H1 (cell line): ENCODE data around the gene ABL1. TPM values are rescaled to one million over a fixed set of nuclear protein-coding genes. Genes with fewer than 3 reads are reported as not detected.

ENCODE experiments used
- CTCF ChIA-PET: fragments of 300-600 bp; sonication (Branson Sonifier 250); formaldehyde crosslinking; loops from one replicate; lab custom pipeline; 2021; ENCODE audit not compliant: partially characterized antibody; lab: Charles Lee
- POLR2A ChIA-PET: fragments of 300-600 bp; sonication (Branson Sonifier 250); formaldehyde crosslinking; loops from one replicate; lab custom pipeline; 2021; ENCODE audit warnings: inconsistent platforms; ENCODE audit not compliant: partially characterized antibody; lab: Charles Lee
- DNase-seq, 2 experiments: peaks; one replicate each; pipeline versions ENCODE4 v3.0.0 to v3.0.0-alpha.2; 2010 to 2022; ENCODE audit warnings: low spot score in 2 of 2, low read depth in 1 of 2, mixed read lengths in 1 of 2
- FAIRE-seq: peaks from 2 replicates; lab custom pipeline; 2011; peaks lifted over from hg19 to GRCh38; lab: Jason Lieb, UNC
- H2AFZ ChIP-seq: 2 replicates; pipeline ENCODE4 v1.8.1; 2012; ENCODE audit warnings: low read length, inconsistent platforms
- H2AK5ac ChIP-seq: 2 replicates; pipeline ENCODE4 v1.6.1; 2013; ENCODE audit warnings: low read depth, low read length
- H2BK120ac ChIP-seq: replicated peaks from 2 replicates; pipeline ENCODE3; 2013; ENCODE audit warnings: low read depth, low read length, inconsistent platforms
- H2BK12ac ChIP-seq: 2 replicates; pipeline ENCODE4 v1.6.1; 2013; ENCODE audit warnings: low read depth, low read length
- H2BK15ac ChIP-seq: 2 replicates; pipeline ENCODE4 v1.6.1; 2013; ENCODE audit warnings: low read length
- H2BK20ac ChIP-seq: 2 replicates; pipeline ENCODE4 v1.6.1; 2013; ENCODE audit warnings: low read length
- H2BK5ac ChIP-seq: 2 replicates; pipeline ENCODE4 v1.6.1; 2013; ENCODE audit warnings: low read depth, low read length
- H3K14ac ChIP-seq: 2 replicates; pipeline ENCODE4 v1.6.1; 2013; ENCODE audit warnings: inconsistent platforms; ENCODE audit not compliant: insufficient read length
- H3K18ac ChIP-seq: 2 replicates; pipeline ENCODE4 v1.6.1; 2013; ENCODE audit warnings: low read length; ENCODE audit errors: extremely low read depth
- H3K23ac ChIP-seq: 2 replicates; pipeline ENCODE4 v1.6.1; 2013; ENCODE audit warnings: inconsistent platforms; ENCODE audit not compliant: insufficient read length
- H3K23me2 ChIP-seq: 2 replicates; pipeline ENCODE4 v1.6.1; 2013; ENCODE audit warnings: low read depth, low read length
- H3K27ac ChIP-seq: 2 replicates; pipeline ENCODE4 v1.6.1; 2011; ENCODE audit warnings: low read depth, low read length, inconsistent platforms
- H3K27me3 ChIP-seq, 4 experiments: replicated peaks in 1 of 4; 1 replicate in 1 of 4; 2 replicates in 3 of 4; pipeline versions ENCODE4 v1.6.1 to v1.8.1; 2011 to 2013; ENCODE audit warnings: low read length in 3 of 4, mild to moderate bottlenecking in 3 of 4, inconsistent platforms in 2 of 4, mixed read lengths in 2 of 4, moderate library complexity in 1 of 4; ENCODE audit not compliant: control insufficient read depth in 3 of 4, insufficient read depth in 3 of 4; ENCODE audit errors: extremely low read depth in 1 of 4
- H3K36me3 ChIP-seq, 4 experiments: 2 replicates each; pipeline versions ENCODE4 v1.6.1 to v1.8.1; 2011 to 2013; ENCODE audit warnings: mild to moderate bottlenecking in 4 of 4, low read length in 3 of 4, moderate library complexity in 2 of 4, control low read depth in 1 of 4, inconsistent platforms in 1 of 4; ENCODE audit not compliant: insufficient read depth in 4 of 4, control insufficient read depth in 2 of 4
- H3K4ac ChIP-seq: replicated peaks from 2 replicates; pipeline ENCODE3; 2013; ENCODE audit warnings: low read length, low read depth, mixed read lengths, inconsistent platforms; ENCODE audit not compliant: insufficient read length
- H3K4me1 ChIP-seq, 4 experiments: replicated peaks in 1 of 4; 1 replicate in 1 of 4; 2 replicates in 3 of 4; pipeline versions ENCODE4 v1.6.1 to v1.8.1; 2011 to 2013; ENCODE audit warnings: low read length in 3 of 4, inconsistent platforms in 2 of 4, mixed read lengths in 1 of 4; ENCODE audit not compliant: insufficient read depth in 4 of 4, control insufficient read depth in 3 of 4
- H3K4me2 ChIP-seq, 2 experiments: 2 replicates each; pipeline versions ENCODE4 v1.6.1 to v1.8.1; 2011 to 2013; ENCODE audit warnings: low read depth in 2 of 2, low read length in 2 of 2, control low read depth in 1 of 2, inconsistent platforms in 1 of 2, mild to moderate bottlenecking in 1 of 2; ENCODE audit not compliant: insufficient read depth in 1 of 2
- H3K4me3 ChIP-seq, 4 experiments: fragments of 200-600, 300-600 bp in 1 of 4; sonication (generic), shearing (Covaris generic), sonication (Bioruptor Twin) in 1 of 4; 2 replicates each; pipeline versions ENCODE4 v1.5.1 to v1.8.1; 2011 to 2016; ENCODE audit warnings: low read length in 4 of 4, low read depth in 3 of 4, control low read depth in 2 of 4, inconsistent platforms in 2 of 4, mild to moderate bottlenecking in 2 of 4, mixed read lengths in 1 of 4, moderate library complexity in 1 of 4; ENCODE audit not compliant: insufficient read depth in 2 of 4; ENCODE audit errors: extremely low read depth in 1 of 4
- H3K56ac ChIP-seq: replicated peaks from 2 replicates; pipeline ENCODE3; 2013; ENCODE audit warnings: low read depth, mild to moderate bottlenecking, mixed read lengths, low read length, inconsistent platforms; ENCODE audit not compliant: insufficient read length
- H3K79me1 ChIP-seq: 2 replicates; pipeline ENCODE4 v1.6.1; 2013; ENCODE audit warnings: low read depth, low read length, control low read depth
- H3K79me2 ChIP-seq, 2 experiments: 2 replicates each; pipeline versions ENCODE4 v1.6.1 to v1.8.1; 2012 to 2013; ENCODE audit warnings: low read length in 2 of 2, mild to moderate bottlenecking in 2 of 2, inconsistent platforms in 1 of 2; ENCODE audit not compliant: insufficient read depth in 2 of 2, control insufficient read depth in 1 of 2
- H3K9ac ChIP-seq, 4 experiments: replicated peaks in 1 of 4; 1 replicate in 1 of 4; 2 replicates in 3 of 4; pipeline versions ENCODE4 v1.6.1 to v1.8.1; 2011 to 2013; ENCODE audit warnings: low read depth in 3 of 4, low read length in 3 of 4, control low read depth in 2 of 4, mild to moderate bottlenecking in 2 of 4, moderate library complexity in 2 of 4, inconsistent platforms in 1 of 4; ENCODE audit errors: extremely low read depth in 1 of 4
- H3K9me3 ChIP-seq, 2 experiments: 2 replicates each; pipeline versions ENCODE4 v1.6.1 to v1.8.1; 2012 to 2013; ENCODE audit warnings: mild to moderate bottlenecking in 2 of 2, moderate library complexity in 2 of 2, control low read depth in 1 of 2, inconsistent platforms in 1 of 2, low read depth in 1 of 2, low read length in 1 of 2, mixed read lengths in 1 of 2; ENCODE audit not compliant: insufficient read depth in 2 of 2
- H4K20me1 ChIP-seq, 2 experiments: replicated peaks in 1 of 2; 2 replicates each; pipeline versions ENCODE3 to v1.8.1; 2011 to 2013; ENCODE audit warnings: inconsistent platforms in 2 of 2, low read length in 2 of 2, mild to moderate bottlenecking in 1 of 2; ENCODE audit not compliant: insufficient read depth in 2 of 2, control insufficient read depth in 1 of 2
- H4K5ac ChIP-seq: 2 replicates; pipeline ENCODE4 v1.6.1; 2013; ENCODE audit warnings: low read length, low read depth, mixed read lengths, inconsistent platforms; ENCODE audit not compliant: insufficient read length
- H4K8ac ChIP-seq: 2 replicates; pipeline ENCODE4 v1.8.0; 2013; ENCODE audit warnings: mild to moderate bottlenecking, moderate library complexity, low read length, inconsistent platforms; ENCODE audit not compliant: insufficient read depth; ENCODE audit errors: extremely low read depth
- H4K91ac ChIP-seq: replicated peaks from 2 replicates; pipeline ENCODE3; 2013; ENCODE audit warnings: low read length, mixed read lengths, inconsistent platforms; ENCODE audit not compliant: insufficient read length
- POLR2AphosphoS5 ChIP-seq: IDR thresholded peaks from 2 replicates; pipeline ENCODE4 v1.6.1; 2011; ENCODE audit warnings: low read depth, low read length
- WGBS, 2 experiments: shearing (Covaris generic) in 1 of 2; methylation state at CpG; one replicate each; pipeline versions ENCODE4 v1.1.6 to v1.1.7; 2013 to 2015; ENCODE audit warnings: low lambda C conversion rate in 2 of 2, mixed read lengths in 2 of 2, inconsistent platforms in 1 of 2, low coverage in 1 of 2, missing lambda C conversion rate in 1 of 2; ENCODE audit not compliant: insufficient replicate concordance in 2 of 2, insufficient coverage in 1 of 2, insufficient read length in 1 of 2; ENCODE audit errors: extremely low coverage in 1 of 2, missing lambda C conversion rate in 1 of 2; 5-methylcytosine and 5-hydroxymethylcytosine counted together
- polyA plus RNA-seq, 7 experiments: library from polyadenylated mRNA; depleted of rRNA in 3 of 7; stranded (reverse) in 5 of 7; unstranded in 2 of 7; fragments of >200 nt in 5 of 7; fragments of 200-250 nt in 2 of 7; gene quantifications; 1 replicate in 5 of 7; 2 replicates in 1 of 7; 4 replicates in 1 of 7; pipeline versions ENCODE4 v1.2.1 to v1.2.3, GENCODE V29; 2011 to 2013; ENCODE audit warnings: missing spikeins in 2 of 7, mixed read lengths in 2 of 7
- total RNA-seq: library from RNA; stranded (reverse); fragmentation: NEBNext Ultra II Directional; extraction: Animal tissue kit (Norgen Biotek cat#: 25700); gene quantifications from 2 replicates; pipeline ENCODE4 v1.2.1, GENCODE V29; 2021

Gene ABL1
- total and polyA plus RNA-seq, 2 of the 8 experiments (the other 6 are each of a cell fraction or from before 2014, with no cell fraction given), result 35.3 to 104 TPM

GRCh38 chr9:130874783-130875182, 39.7 kb downstream of the ABL1 start:
- Histone ChIP-seq H3K79me1 (peaks cover 4% of the 10 kb centered on the region), H4K20me1 (peaks cover 1 to 7% of the 10 kb centered on the region in 2 experiments), H3K9me3 (no peaks in the 10 kb centered on the region), H3K23me2 (no peaks in the 10 kb centered on the region), H2BK120ac (no peak overlapping the region), H2BK20ac (no peak overlapping the region), H4K5ac (no peak overlapping the region), H2BK5ac (no peak overlapping the region), H3K23ac (no peak overlapping the region), H2BK15ac (no peak overlapping the region), H3K27ac (no peak overlapping the region), H3K4ac (no peak overlapping the region), H3K79me2 (peaks cover 0 to 9% of the 10 kb centered on the region in 2 experiments; a peak in 1 of 4 replicates), H4K8ac (no peak overlapping the region), H3K4me2 (no peak overlapping the region), H3K14ac (no peak overlapping the region), H3K9ac (no peak overlapping the region), H3K4me1 (no peaks in the 10 kb centered on the region), H3K36me3 (peaks cover 40 to 68% (median 58%) of the 10 kb centered on the region in 4 experiments), H4K91ac (no peak overlapping the region), H3K27me3 (no peaks in the 10 kb centered on the region), H3K56ac (no peak overlapping the region), H2BK12ac (no peak overlapping the region), H2AFZ (no peak overlapping the region), H3K18ac (no peak overlapping the region), H2AK5ac (no peak overlapping the region), H3K4me3 (no peak overlapping the region)
- DNase-seq, result no peak
- ChIA-PET POLR2A (no interaction called here), CTCF (interaction anchor here (0.6 to 1.0 kb wide), 5 partner anchors 8 to 1084 kb away, joined by 3 to 4 read pairs (median 3); no protein-coding TSS in a partner anchor)
- FAIRE-seq, result no peak
- WGBS, 2 experiments, result 90% methylated on average over 5 of the region's 5 CpGs; no CpG with 5 or more reads in 1 of the 2 experiments
- TF ChIP-seq POLR2AphosphoS5, result no peak
